CD8-positive, alpha-beta memory T cell (primary cell): ENCODE data around the gene ABI3BP. TPM values are rescaled to one million over a fixed set of nuclear protein-coding genes. Genes with fewer than 3 reads are reported as not detected.

Experiments used
- CTCF ChIA-PET: fragments of 350-600 bp; sonication (Branson Sonifier 250); formaldehyde crosslinking; loops from one replicate; lab custom pipeline; 2021; ENCODE audit warnings: antibody characterized with exemption; lab: Charles Lee
- POLR2A ChIA-PET: fragments of 350-600 bp; sonication (Branson Sonifier 250); formaldehyde crosslinking; loops from one replicate; lab custom pipeline; 2021; ENCODE audit warnings: antibody characterized with exemption; lab: Charles Lee
- DNase-seq, 5 donors: peaks; one replicate each; pipeline versions ENCODE4 v3.0.0 to v3.0.0-alpha.2; 2020 to 2022; ENCODE audit warnings: mixed read lengths in 1 of 5
- H3K27ac ChIP-seq: one replicate; pipeline ENCODE4 v1.7.0; 2013; ENCODE audit warnings: low read depth, mild to moderate bottlenecking, low read length, moderate library complexity
- H3K27me3 ChIP-seq: 2 replicates; pipeline ENCODE4 v1.7.0; 2013; ENCODE audit warnings: low read length, mild to moderate bottlenecking; ENCODE audit not compliant: insufficient read depth, poor library complexity, severe bottlenecking
- H3K36me3 ChIP-seq: 2 replicates; pipeline ENCODE4 v1.7.0; 2013; ENCODE audit warnings: mild to moderate bottlenecking, low read length, moderate library complexity; ENCODE audit not compliant: insufficient read depth
- H3K4me1 ChIP-seq: 2 replicates; pipeline ENCODE4 v1.7.0; 2013; ENCODE audit warnings: mild to moderate bottlenecking, low read length, moderate library complexity; ENCODE audit not compliant: insufficient read depth
- H3K4me3 ChIP-seq: 2 replicates; pipeline ENCODE4 v1.7.0; 2013; ENCODE audit warnings: mild to moderate bottlenecking, low read length
- H3K9me3 ChIP-seq: 2 replicates; pipeline ENCODE4 v1.7.0; 2013; ENCODE audit warnings: mild to moderate bottlenecking, low read length
- H3K27ac Mint-ChIP-seq, 8 donors: one replicate each; pipeline ENCODE4 v1.8.0; 2020 to 2021; ENCODE audit warnings: mixed read lengths in 8 of 8, mild to moderate bottlenecking in 6 of 8, inconsistent platforms in 3 of 8, moderate library complexity in 3 of 8
- H3K27me3 Mint-ChIP-seq, 2 donors: one replicate each; pipeline ENCODE4 v1.8.0; 2020 to 2021; ENCODE audit warnings: mixed read lengths in 2 of 2, mild to moderate bottlenecking in 1 of 2, moderate library complexity in 1 of 2
- H3K36me3 Mint-ChIP-seq, 3 donors: one replicate each; pipeline ENCODE4 v1.8.0; 2020 to 2021; ENCODE audit warnings: mixed read lengths in 3 of 3, inconsistent platforms in 1 of 3, mild to moderate bottlenecking in 1 of 3
- H3K4me1 Mint-ChIP-seq, 3 donors: one replicate each; pipeline ENCODE4 v1.8.0; 2020 to 2021; ENCODE audit warnings: mixed read lengths in 3 of 3, inconsistent platforms in 1 of 3, mild to moderate bottlenecking in 1 of 3
- H3K4me3 Mint-ChIP-seq, 7 donors: one replicate each; pipeline ENCODE4 v1.8.0; 2020 to 2021; ENCODE audit warnings: mixed read lengths in 7 of 7, mild to moderate bottlenecking in 6 of 7, moderate library complexity in 4 of 7, inconsistent platforms in 2 of 7
- H3K9me3 Mint-ChIP-seq, 5 donors: one replicate each; pipeline ENCODE4 v1.8.0; 2020 to 2022; ENCODE audit warnings: mixed read lengths in 5 of 5, mild to moderate bottlenecking in 3 of 5, moderate library complexity in 2 of 5, inconsistent platforms in 1 of 5
- polyA plus RNA-seq: library from polyadenylated mRNA; unstranded; fragments of 300-500 nt; fragmentation: Illumina TruSeq; gene quantifications from one replicate; pipeline ENCODE4 v1.2.3, GENCODE V29; 2021
- total RNA-seq, 2 experiments: library from RNA; stranded (reverse); gene quantifications; one replicate each; pipeline ENCODE4 v1.2.3, GENCODE V29; 2021

Gene ABI3BP
- total and polyA plus RNA-seq, 3 experiments from 2014 or later: not detected

DNA sequence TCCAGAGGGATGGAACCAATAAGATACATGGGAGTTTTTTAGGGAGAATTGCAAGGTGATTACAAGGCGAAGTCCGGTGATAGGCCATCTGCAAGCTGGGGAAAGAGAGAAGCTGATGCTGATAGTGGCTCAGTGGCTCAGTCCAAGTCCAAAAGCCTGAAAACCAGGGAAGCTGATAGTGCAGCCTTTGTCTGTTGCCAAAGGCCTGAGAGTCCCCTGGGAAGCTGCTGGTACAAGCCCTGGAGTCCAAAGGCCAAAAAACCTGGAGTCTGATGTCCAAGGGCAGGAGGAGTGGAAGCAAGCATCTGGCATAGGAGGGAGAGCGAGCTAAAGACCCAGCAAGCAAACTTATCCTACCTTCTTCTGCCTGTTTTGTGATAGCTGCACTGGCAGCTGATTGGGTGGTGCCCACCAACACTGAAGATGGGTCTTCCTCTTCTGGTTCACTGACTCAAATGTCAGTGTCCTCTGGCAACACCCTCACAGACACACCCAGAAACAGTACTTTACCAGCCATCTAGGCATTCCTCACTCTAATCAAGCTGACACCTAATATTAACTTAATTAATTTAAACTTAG lies 267.2 kb downstream of the ABI3BP start:
- no peak overlapping the region for H3K27ac ChIP-seq
- Mint-ChIP-seq H3K36me3 (peaks cover 5 to 76% (median 12%) of the 10 kb centered on the region in 3 donors), H3K27me3 (no peaks in the 10 kb centered on the region), H3K27ac (peak overlapping the region in 2 of 8 donors; percentile 64 to 86), H3K4me1 (peaks cover 25 to 40% (median 34%) of the 10 kb centered on the region in 3 donors), H3K9me3 (no peaks in the 10 kb centered on the region), H3K4me3 (no peak overlapping the region)
- POLR2A ChIA-PET: interaction anchor here (0.7 to 1.1 kb wide), 2 partner anchors 16 to 793 kb away, joined by 5 to 6 read pairs; no protein-coding TSS in a partner anchor
- H3K27me3 ChIP-seq: no peaks in the 10 kb centered on the region
- no peaks in the 10 kb centered on the region for H3K4me1 ChIP-seq
- H3K4me3 ChIP-seq: no peak overlapping the region
- H3K9me3 ChIP-seq: no peaks in the 10 kb centered on the region
- CTCF ChIA-PET: interaction anchor here (0.9 kb wide), 1 partner anchor 15 kb away, joined by 3 read pairs; no protein-coding TSS in a partner anchor
- DNase-seq: no peak
- peaks cover 31% of the 10 kb centered on the region for H3K36me3 ChIP-seq

DNA sequence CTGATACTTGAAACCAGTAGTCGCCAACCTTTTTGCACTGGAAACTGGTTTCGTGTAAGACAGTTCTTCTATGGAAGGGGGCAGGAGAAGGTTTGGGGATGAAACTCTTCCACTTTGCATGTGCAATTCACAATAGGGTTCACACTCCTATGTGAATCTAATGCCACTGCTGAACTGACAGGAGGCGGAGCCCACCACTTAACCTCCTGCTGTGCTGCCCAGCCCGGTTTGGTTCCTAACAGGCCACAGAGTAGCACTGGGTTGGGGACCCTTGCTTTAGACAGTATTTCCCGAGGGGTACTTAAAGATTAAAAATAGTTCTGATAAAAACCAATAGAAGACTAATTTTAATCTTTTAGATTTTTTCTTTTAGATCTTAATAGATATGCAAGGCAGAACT lies 272.8 kb downstream of the ABI3BP start:
- Histone ChIP-seq H3K36me3 (peaks cover 24% of the 10 kb centered on the region), H3K27me3 (no peaks in the 10 kb centered on the region), H3K4me1 (peaks cover 14% of the 10 kb centered on the region), H3K9me3 (no peaks in the 10 kb centered on the region), H3K27ac (no peak overlapping the region), H3K4me3 (no peak overlapping the region)
- Mint-ChIP-seq H3K4me3 (no peak overlapping the region), H3K4me1 (peaks cover 39 to 47% (median 42%) of the 10 kb centered on the region in 3 donors), H3K9me3 (no peaks in the 10 kb centered on the region), H3K27ac (peak overlapping the region in 1 of 8 donors; percentile 6), H3K27me3 (no peaks in the 10 kb centered on the region), H3K36me3 (peaks cover 12 to 77% (median 27%) of the 10 kb centered on the region in 3 donors)
- ChIA-PET POLR2A (no interaction called here), CTCF (no interaction called here)
- DNase-seq: no peak

DNA sequence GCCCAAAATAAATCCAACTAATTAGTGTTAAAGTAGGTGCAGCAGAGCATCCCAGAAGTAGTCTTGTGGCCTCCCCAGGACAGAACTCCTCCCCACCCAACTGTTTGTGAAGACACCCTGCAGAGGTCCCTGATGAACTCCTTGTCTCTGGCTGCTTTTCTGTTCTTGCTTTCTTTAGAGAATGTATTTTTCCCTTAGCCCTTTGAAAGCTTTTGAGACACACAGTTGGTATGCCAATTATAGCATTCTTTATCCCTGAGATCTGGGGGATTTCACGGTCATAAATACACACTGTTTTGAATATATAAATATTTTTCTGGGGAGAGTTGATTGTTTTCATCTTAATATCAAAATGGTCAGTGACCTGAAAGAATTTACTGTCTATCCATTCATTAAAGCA lies 274.1 kb downstream of the ABI3BP start:
- peaks cover 32% of the 10 kb centered on the region for H3K36me3 ChIP-seq
- no peak overlapping the region for H3K4me3 Mint-ChIP-seq
- POLR2A ChIA-PET: no interaction called here

DNA sequence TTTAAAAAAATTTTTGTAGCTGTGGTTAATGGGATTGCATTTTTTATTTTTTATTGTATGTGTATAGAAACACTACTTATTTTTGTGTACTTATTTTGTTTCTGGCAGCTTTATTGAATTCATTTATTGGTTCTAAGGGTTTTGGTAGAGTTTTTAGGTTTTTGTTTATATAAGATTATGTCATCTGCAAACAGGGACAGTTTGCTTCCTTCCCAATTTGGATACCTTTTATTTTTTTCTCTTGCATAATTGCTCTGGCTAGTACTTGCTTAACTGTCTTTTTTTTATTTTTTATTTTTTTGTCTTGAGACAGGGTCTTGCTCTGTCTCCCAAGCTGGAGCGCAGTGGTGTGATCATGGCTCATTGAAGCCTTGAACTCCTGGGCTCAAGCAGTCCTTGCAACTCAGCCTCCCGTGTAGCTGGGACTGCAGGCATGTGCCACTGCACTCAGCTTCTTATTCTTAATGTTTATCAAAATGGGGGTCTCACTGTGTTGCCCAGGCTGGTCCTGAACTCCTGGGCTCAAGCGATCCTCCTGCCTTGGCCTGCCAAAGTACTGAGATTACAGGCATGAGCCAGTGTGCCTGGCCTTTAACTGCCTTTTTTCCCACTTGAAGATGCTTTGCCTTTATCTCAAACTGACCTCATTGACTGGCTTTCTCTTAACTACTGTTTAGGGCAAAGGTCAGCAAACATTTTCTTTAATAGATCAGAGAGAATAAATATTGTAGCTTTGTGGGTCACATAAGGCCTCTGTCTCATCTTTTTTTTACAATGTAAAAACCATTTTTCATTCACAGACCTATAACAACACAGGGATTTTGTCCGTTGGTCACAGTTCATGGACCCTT lies 275.4 kb downstream of the ABI3BP start:
- Mint-ChIP-seq H3K4me1 (peaks cover 53 to 61% (median 56%) of the 10 kb centered on the region in 3 donors), H3K27ac (peak overlapping the region in 3 of 8 donors; percentile 15 to 87 (median 63)), H3K9me3 (no peaks in the 10 kb centered on the region), H3K4me3 (no peak overlapping the region), H3K36me3 (peaks cover 15 to 80% (median 26%) of the 10 kb centered on the region in 3 donors), H3K27me3 (no peaks in the 10 kb centered on the region)
- Histone ChIP-seq H3K4me1 (peaks cover 23% of the 10 kb centered on the region), H3K36me3 (peaks cover 32% of the 10 kb centered on the region), H3K27ac (no peak overlapping the region), H3K27me3 (no peaks in the 10 kb centered on the region), H3K9me3 (no peaks in the 10 kb centered on the region), H3K4me3 (no peak overlapping the region)
- ChIA-PET CTCF (interaction anchor here (0.8 kb wide), 1 partner anchor 847 kb away, joined by 4 read pairs; no protein-coding TSS in a partner anchor), POLR2A (interaction anchor here (0.6 kb wide), 1 partner anchor 10 kb away, joined by 7 read pairs; no protein-coding TSS in a partner anchor)
- DNase-seq: no peak

More for the DNA sequence above, 274.1 kb downstream of the ABI3BP start:
- Histone ChIP-seq H3K27ac (no peak overlapping the region), H3K4me3 (no peak overlapping the region), H3K4me1 (peaks cover 22% of the 10 kb centered on the region), H3K27me3 (no peaks in the 10 kb centered on the region), H3K9me3 (no peaks in the 10 kb centered on the region)
- Mint-ChIP-seq H3K27me3 (no peaks in the 10 kb centered on the region), H3K36me3 (peaks cover 12 to 80% (median 26%) of the 10 kb centered on the region in 3 donors), H3K27ac (peak overlapping the region in 1 of 8 donors; percentile 10), H3K4me1 (peaks cover 44 to 51% (median 48%) of the 10 kb centered on the region in 3 donors), H3K9me3 (no peaks in the 10 kb centered on the region)
- CTCF ChIA-PET: no interaction called here
- no peak for DNase-seq

DNA sequence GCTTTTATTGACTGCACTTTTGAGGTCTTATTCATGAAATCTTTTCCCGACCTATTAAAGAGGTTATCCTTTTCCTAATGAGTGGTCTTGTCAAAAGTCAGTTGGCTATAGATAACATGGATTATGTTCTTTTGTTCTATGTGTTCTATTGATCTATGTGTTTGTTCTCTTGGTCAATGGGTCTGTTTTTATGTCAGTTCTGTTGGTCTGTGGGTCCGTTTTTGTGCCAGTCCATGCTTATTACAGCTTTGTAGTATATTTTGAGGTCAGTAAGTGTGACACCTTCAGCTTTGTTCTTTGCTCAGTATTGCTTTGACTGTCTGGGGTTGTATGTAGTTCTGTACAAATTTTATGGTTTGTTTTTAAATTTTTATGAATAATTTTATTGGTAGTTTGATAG lies 276.2 kb downstream of the ABI3BP start:
- Histone ChIP-seq H3K9me3 (no peaks in the 10 kb centered on the region), H3K4me1 (peaks cover 31% of the 10 kb centered on the region), H3K36me3 (peaks cover 29% of the 10 kb centered on the region), H3K4me3 (no peak overlapping the region), H3K27ac (no peak overlapping the region), H3K27me3 (no peaks in the 10 kb centered on the region)
- Mint-ChIP-seq H3K4me3 (peak overlapping the region in 3 of 7 donors; percentile 8 to 40 (median 19)), H3K27ac (peak overlapping the region in 6 of 8 donors; percentile 15 to 87 (median 47)), H3K9me3 (no peaks in the 10 kb centered on the region), H3K27me3 (no peaks in the 10 kb centered on the region), H3K4me1 (peaks cover 58 to 65% (median 64%) of the 10 kb centered on the region in 3 donors), H3K36me3 (peaks cover 15 to 75% (median 23%) of the 10 kb centered on the region in 3 donors)
- ChIA-PET POLR2A (no interaction called here), CTCF (no interaction called here)
- DNase-seq: no peak

DNA sequence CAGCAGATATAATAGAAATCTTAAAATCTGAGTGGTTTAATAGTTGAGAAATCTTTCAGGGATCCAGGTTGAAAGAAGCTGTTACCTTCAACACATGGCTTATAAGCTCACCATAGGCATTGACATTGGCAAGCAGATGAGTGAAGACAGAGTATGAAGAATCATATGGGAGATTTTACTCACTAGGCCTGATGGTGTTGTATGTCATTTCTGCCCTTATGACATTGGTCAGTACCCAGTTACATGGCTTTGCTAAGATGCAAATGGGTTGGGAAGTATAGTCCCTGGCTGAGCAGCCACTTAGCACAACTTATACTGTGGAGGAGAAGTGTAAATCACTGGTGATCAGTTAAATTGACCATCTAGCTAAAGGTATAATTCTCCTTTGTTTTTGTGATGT lies 278.0 kb downstream of the ABI3BP start:
- Histone ChIP-seq H3K36me3 (peaks cover 17% of the 10 kb centered on the region), H3K27ac (no peak overlapping the region), H3K4me1 (peaks cover 50% of the 10 kb centered on the region), H3K4me3 (no peak overlapping the region), H3K27me3 (no peaks in the 10 kb centered on the region), H3K9me3 (no peaks in the 10 kb centered on the region)
- CTCF ChIA-PET: no interaction called here
- Mint-ChIP-seq H3K4me1 (peaks cover 71 to 83% (median 82%) of the 10 kb centered on the region in 3 donors), H3K27ac (peak overlapping the region in 1 of 8 donors; percentile 38), H3K36me3 (peaks cover 15 to 63% (median 23%) of the 10 kb centered on the region in 3 donors), H3K27me3 (no peaks in the 10 kb centered on the region), H3K9me3 (no peaks in the 10 kb centered on the region), H3K4me3 (no peak overlapping the region)
- DNase-seq: no peak
- POLR2A ChIA-PET: no interaction called here

DNA sequence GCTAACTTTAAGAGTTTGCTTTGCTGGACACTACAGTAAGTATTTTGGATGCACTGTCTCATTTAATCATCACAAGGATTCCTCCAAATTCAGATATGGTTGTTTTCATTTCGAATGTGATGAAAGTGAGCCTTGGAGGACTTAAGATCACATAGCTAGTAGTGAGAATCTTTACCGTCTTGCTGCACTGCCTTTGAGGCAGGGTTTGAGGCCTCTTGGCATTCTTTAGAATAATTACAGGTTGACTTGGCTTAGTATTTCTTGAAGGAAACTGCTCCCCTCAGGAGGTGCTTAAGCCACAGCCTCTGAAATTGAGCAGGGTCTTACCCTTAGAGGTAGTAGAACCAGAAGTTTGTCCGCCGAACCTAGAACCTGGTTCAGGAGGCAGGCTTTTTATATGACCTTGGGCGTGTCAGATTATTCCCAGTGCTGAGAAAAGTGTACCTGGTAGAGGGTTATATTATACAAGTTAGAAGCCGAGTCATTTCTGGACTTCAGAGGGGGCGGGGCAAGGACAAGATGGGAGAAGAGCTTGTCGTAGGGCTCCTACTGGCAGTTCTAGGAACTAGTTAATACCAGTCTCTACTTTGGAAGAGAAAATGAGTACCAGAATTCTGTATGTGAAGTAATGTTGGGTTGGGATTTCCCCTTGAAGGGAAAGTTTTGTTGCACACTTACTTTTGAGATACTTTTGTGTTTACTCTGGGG lies 282.8 kb downstream of the ABI3BP start:
- H3K9me3 ChIP-seq: no peaks in the 10 kb centered on the region
- peak; percentile 25 to 54 (median 31) for DNase-seq
- Mint-ChIP-seq H3K4me1 (peaks cover 45 to 56% (median 55%) of the 10 kb centered on the region in 3 donors), H3K4me3 (peak overlapping the region; percentile 68 to 93 (median 89)), H3K27ac (peak overlapping the region; percentile 47 to 97 (median 84)), H3K27me3 (peaks cover 0 to 13% of the 10 kb centered on the region in 2 donors), H3K36me3 (peaks cover 3 to 32% (median 4%) of the 10 kb centered on the region in 3 donors), H3K9me3 (no peaks in the 10 kb centered on the region)
- H3K27me3 ChIP-seq: no peaks in the 10 kb centered on the region
- peaks cover 8% of the 10 kb centered on the region for H3K36me3 ChIP-seq
- ChIA-PET POLR2A (interaction anchor here (0.7 to 2.0 kb wide), 3 partner anchors 15 to 450 kb away, joined by 5 to 7 read pairs (median 6); partner anchors contain the start of genes LNP1, TBC1D23 and TOMM70), CTCF (interaction anchor here (1.0 to 1.4 kb wide), 3 partner anchors 11 to 393 kb away, joined by 3 read pairs; no protein-coding TSS in a partner anchor)
- H3K4me3 ChIP-seq: peak overlapping the region; percentile 60
- H3K27ac ChIP-seq: peak overlapping the region; percentile 67
- H3K4me1 ChIP-seq: peaks cover 47% of the 10 kb centered on the region
